HUDEP-2 (cell line): ENCODE results near the gene LPCAT1.

Experiments
- DNase-seq, 76 experiments: peaks; one replicate each; lab custom pipeline; 2025; ENCODE audit not compliant: unreplicated experiment in 76 of 76; lab: John Stamatoyannopoulos, UW

LPCAT1 gene

DNA sequence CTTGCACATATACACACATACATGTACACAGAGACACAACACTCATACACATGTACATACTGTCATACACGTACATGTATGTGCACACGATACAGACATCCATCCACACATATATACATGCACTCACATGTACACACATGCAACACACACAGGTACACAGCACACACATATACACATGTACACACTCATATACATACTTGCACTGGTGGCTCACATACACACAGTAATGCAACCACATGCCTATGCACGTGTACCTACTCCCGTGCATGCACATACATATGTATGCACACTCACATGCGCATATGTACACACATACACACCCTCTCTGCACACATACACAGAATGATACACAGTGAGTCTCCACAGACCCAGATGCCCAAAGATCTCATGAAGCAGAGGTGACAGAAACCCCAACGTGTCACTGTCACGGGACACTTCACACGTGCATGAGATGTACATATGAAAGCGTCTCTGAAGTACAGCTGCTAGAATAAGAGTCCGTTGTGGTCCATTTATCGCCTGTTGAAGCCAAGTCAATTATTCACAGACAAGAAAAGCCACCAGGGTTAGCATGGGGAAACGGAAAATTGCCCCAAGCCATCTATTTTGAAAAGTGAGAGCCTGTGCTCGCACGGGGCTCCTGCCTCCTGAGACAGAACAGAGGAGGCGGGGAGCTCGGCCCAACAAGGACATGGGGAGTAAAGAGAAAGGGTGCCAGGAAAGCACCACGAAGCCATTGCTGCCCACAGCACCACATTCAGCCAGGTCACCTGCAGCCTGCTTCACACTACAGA is 24.9 kb downstream of the LPCAT1 start:
- DNase-seq: no peak

DNA sequence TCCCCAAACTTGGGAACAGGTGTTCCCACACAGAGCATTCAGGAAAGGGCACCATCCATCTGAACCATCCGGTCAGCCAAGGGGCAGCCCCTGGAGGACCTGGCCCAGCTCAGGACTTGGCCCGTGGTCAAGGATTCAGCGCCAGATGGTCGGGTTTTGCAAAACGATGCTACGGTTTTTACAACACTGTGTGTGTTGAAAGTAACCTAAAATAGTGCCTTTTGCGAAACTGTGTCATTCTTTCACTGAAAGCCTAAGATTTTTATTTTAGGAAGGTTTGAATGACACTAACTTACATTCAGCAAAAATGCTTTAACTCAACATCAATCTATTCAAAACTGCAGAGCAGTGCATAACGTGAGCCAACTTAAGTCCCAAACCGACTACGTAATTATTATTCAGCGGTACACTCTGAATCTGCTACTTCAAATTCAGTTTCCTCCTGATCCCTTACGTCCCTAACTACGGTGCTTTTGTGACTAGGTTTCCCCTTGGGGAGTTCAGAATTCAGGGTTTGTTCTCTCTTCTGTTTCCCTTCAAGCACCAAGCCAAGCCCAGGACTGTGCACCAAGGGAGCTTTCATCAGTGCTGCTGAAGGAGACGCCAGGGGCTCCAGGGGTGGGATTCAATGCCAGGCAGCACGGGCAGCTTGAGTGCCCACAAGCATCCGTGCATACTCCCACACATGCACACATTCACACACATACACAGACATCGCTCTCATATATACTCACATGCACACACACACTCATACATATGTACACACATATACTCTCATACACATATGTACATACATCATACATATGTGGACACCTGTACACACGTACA is 25.8 kb downstream of the LPCAT1 start:
- no peak for DNase-seq

DNA sequence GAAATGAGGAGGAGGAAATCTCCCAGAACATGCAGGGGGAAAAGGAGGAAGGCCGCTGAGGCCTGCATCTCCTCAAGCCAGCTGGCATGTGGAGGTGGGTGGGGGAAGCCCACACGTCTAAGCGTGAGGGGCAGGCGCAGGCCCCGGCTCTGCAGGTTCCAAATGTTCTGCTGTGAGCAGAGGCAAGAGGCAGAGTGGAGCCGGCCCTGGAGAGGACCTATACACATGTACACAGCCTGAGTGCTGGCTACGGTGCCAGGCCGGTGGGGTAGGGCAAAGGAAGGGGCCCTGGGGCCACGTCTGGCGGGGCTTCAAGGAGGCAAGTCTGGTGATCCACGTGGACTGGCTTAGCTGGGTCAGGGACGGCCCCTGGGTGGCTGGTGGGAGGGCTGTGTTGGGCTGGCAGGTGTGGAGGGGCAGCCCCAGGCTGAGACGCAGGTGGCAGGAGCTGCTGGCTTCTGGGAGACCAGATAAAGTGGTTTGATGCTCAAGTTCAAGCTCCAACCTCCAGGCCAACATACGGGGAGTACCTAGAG is 26.4 kb downstream of the LPCAT1 start:
- no peak for DNase-seq

DNA sequence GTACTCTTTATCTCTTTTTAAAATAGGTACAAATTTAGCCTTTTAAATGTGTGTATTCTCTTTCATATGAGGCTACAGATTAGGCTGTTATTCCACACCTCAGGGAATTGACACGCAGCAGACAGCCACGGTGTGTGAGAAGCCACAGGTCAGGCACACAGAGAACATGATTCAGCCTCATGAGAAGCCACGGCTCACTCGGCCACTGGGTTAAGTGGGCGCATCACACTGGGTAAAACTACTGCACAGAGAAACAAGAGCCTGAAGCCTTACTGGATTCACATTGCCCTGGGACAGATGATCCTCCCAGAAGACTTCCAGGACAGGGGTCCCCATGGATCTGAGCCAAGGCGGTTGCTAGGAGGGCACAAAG is 28.2 kb downstream of the LPCAT1 start:
- DNase-seq: no peak

DNA sequence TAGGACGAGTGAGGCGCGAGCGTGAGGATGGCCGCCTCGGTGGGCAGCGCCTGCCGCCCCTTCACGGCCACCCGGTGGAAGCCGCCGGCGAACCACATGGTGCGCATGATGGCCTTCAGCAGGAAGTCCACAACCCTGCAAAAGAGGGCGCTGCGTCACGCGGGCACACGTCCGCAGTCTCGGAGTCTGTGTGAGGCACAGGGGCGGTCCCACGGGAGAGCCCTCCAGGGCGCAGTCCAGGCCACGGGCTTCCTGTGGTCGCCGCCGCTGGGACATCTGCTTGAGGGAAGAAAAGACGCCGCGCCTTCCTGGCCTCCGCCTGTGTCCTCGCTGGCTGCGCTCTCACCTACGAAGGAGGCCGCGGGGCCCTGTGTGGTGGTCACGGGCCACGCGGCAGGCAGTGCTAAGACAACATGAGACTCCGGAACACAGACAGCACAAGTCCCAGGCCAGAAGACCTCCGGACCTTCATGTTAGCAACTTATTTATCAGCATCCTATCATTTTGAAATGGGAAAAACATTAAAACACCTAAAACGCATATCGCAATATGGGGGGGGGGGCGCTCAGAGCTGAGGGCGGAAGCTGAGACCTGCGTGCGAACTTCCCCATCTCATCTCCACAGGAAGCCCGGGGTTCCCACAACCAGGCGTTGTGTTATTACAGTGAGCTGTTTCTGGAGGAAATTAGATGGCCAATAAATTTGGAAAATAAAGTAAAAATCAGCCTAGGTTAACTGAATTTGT is 28.8 kb downstream of the LPCAT1 start:
- DNase-seq: no peak

DNA sequence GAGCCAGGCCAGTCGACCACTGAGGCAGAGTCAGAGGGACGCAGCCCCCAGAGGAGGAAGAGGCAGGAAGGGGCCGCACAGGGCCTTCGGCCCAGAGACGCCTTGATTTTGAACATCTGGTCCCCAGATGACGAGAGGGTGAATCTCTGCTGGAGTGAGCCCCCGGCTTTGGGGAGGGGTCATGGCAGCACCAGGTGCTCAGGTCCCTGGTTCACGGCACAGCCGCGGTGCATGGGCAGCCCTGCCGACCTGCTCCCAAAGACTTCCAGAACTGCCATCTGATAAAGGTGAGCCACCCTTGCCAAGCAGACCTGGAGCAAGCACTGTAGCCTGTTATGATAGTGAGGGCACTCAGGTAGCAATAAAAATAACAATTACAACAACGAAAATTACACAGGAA is 29.8 kb downstream of the LPCAT1 start:
- DNase-seq: no peak

DNA sequence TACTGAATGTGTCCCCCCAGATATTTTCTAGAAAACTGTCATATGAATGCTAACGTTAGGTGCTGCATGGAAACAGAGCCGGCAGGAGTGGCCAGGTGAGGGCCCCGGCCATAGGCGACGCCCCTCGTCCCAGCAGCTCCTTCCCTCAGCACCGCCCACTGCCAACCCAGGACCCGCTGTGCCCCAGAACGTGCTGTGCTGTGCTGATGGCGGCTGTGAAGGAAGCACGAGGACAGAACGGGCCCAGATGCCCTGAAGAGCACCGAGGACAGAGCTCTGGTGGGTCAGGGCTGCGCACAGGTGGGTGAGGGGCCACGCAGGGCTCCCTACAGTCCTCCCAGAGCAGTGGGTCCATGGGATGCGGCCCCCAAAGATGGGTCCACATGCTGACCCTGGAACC is 30.3 kb downstream of the LPCAT1 start:
- DNase-seq: no peak

DNA sequence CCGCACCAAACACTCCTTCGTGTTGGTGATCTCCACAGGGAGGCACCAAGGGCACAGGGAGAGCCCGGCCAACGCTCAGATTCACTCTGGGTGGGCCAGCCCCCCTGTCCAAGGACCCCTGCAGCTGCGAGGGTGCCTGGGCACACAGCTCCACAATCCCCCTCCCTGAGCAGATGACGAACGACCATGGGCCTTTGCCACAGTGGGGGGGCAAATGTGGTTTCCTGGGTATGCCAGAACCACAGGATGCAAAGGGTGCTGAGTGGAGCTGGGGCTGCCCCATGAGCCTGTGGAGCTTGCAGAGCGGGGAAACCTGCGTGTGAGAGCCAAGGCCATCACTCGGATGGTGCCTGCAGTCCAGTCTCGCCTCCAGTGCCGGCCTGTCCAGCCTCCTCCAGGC is 31.0 kb downstream of the LPCAT1 start:
- DNase-seq: no peak

DNA sequence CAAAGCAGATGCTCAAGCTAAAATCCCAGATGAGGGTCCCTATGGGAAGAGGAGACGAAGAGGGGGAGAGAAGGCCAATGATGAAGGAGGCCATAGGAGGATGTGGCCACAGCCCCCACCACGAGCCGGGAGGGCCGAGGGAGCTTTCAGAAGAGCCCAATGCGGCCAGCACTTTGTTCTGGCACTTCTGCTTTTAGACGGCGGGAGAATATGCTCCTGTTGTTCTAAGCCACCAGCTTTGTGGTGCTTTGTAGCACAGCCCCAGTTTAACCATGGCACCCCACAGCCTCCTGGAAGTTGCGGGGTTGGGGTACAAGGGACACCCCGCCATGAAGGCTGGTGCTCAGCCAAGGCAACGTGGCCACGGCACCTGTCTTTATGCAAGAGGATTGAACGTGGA is 33.4 kb downstream of the LPCAT1 start:
- no peak for DNase-seq

DNA sequence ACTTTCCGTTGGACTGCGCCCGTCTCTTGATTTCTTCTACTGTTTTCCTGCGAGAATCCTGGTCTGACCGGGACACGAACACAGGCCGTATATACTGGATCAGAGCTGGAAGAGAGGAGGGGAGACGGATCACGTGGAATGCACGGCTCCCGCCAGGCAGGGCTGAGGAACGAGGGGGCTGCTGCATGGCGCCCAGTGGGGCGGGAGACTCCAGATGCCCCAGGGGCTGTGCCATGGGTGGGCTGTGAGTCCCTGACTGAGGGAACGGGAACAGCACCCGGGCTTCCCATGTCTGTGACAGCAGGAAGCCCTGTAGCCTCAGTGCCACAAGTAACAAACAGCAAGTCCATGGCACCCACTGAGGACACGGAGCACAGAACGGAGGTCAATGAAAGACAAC is 34.0 kb downstream of the LPCAT1 start:
- no peak for DNase-seq

DNA sequence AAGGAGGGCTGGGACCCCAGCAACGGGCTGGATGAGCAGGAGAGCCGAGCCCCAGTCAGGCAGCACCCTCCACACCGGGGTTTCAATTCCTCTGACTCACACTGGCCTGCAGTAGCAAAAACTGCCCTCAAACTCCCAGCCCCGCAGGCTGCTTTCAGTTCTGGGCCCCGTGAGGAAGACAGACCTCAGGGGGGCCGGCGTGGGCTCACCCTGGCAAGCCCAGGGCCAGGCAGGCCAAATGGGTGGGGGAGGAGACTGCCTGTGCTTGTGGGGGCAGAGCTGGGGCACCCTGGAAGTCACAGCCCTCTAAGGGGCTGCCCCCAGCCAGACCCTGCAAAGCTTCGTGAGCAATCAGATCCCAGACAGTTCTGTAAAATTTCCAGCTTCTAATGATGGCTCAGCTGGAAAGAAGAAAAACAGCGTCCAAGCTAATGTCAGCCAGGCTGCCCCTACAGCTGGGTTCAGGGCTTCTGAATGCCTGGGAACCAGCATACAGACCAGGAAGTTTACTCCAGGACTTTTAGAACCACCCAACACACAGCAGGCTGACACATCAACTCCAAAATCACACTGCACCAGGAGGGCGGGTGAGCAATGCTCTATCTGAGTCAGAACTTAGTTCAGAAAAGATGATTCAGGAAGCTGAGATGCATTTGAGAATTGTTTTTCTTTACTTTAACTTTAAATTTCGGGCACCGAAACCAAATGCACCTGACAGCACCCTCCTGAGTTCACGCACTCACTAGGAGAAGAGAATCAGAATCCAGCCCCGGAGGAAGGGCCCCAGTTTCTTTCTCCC is 34.7 kb downstream of the LPCAT1 start:
- DNase-seq: no peak

DNA sequence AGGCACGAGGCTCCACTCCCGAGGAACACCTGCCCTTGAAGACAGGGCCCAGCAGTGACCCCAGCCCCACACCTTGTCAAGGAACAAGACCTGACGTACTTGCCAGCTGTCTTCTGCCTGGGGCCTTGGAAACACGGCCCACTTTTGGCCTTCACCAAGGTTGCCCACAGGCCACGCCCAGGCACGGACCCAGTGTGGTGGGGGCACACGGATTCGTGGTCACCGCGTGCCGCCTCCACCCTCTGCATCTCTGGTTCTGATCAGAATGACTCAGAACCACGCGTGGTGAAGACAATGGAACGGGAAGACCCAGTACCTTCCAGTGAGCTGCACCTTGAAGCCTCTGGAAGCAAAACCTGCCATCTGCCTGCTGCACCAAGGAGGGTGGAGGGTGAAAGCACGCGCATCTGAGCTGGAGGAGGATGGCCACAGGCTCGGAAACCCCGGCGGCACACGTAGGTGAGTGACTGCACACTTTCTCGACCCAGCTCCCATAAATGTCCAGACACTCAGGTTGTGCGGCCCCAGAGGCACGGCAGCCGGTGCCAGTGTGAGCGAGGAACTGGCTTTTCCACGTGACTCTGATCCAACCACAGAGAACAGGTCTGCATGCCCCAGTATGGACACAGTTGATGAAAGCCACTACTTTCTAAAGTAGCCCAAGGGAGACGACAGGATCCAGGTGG is 36.5 kb downstream of the LPCAT1 start:
- DNase-seq: no peak

DNA sequence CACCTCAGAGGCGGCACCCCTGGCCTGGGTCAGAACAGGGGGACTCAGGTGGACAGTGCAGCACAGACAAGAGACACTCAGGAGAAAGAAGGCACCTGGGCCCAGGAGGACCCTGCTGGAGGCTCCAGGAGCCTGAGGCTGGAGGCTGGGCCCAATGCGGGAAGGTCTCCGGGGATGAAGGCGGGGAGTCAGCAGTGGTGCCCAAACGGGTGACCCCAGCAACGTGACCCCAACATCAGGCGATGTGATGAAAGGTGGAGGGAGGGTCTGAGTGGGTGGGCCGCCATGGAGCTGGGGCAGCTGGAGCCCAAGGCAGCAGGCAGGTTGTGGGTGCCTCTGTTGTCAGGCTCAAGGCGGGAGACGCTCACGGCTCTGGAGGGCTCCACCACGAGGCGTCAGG is 37.5 kb downstream of the LPCAT1 start:
- DNase-seq: no peak

DNA sequence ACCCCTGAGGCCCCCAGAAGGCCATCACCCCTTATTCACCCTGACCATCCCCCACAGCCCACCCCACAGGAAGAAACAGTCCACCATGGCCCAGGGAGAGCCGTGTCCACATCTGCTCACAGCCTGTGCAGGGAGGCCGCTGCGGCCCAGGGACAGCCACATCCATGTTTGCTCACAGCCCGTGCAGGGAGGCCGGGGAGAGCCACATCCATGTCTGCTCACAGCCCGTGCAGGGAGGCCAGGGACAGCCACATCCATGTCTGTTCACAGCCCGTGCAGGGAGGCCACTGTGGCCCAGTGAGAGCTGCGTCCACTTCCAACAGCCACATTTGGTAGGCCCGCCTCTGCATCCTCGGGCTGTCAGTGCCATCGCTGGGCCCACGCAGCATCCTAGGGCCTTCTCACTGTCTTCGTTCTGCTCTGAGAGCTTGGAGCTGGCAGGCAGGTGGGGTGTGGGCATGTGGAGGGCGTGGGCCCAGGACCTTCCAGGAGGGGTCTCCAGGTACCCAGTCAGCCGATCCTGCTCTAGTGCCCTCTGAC is 38.1 kb downstream of the LPCAT1 start:
- no peak for DNase-seq

DNA sequence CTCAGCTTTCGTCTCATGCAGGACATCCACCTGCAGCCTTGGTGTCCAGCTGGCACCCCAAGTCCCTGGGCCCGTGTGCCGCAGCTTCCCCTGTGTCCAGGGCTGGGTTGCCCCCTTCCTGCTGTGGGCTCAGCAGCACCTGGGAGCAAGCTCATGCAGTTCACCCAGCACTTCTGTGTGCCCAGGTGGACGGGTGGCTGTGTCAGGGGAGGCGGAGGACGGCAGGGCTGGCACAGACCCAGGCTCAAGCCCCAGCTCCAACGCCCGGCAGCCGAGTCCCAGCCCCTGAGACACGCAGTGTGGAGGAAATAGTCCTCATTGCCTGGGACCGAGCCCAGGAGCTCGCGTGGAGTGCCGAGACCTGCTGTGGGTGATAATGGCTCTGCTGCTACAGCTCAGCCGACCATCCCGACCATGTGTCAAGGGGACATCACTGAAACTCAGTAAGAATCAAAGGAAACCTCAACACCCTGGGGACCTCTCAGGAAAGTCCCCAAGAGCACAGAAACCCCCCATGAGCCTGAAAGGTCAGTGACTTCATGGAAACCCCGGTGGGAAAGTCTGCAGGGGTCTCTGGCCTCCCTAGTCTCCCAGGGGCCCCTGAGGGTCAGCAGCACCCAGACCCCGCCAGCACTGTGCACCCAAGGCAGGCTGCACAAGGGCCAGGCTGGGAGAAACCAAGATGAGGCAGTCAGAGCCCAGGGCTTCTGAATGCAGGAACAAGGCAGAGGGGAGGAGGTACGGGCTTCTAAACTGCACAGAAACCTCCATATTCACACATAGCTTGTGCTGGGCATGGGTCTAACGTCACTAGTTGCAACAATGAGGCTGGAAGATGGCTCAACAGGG is 38.8 kb downstream of the LPCAT1 start:
- no peak for DNase-seq

DNA sequence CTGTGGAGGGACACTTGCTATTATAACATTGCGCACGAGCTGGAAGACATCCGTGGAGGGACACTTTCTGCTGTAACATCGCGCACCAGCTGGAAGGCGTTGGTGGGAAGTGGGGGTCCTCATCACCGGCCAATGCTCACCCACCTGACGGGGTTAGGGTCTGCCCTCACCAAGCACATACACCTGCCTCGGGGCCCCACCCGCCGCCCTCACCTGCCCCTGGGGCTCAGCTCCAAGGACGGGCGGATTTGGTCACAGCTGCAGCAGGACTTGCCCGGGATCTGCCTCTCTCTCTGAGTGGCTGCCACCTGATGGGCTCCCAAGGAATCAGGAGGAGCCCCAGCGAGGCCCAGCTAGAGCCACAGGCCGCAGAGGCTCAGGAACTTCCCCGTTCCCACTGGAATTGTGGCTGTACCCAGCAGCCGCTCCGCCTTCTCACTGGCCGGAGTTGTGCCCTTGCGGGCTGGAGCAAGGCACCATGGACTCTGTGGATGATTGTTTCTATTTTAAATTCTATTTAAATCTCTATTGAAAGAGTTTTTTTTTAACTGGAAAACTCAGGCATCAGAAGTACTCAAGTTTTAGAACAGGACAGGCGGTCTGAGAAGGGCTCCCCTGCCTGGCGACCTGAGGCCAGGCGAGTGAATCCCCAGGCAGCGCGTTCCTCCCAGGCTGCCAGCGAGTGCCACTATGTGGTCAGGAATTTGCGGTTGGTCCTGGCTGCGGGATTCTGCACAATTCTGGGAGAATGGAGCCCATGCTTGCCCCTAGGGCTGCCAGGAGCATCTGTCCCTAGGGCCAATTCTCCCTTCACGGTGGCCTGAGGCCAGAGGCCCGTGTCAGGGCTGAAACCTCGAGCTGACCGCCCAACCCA is 39.7 kb downstream of the LPCAT1 start:
- no peak for DNase-seq

DNA sequence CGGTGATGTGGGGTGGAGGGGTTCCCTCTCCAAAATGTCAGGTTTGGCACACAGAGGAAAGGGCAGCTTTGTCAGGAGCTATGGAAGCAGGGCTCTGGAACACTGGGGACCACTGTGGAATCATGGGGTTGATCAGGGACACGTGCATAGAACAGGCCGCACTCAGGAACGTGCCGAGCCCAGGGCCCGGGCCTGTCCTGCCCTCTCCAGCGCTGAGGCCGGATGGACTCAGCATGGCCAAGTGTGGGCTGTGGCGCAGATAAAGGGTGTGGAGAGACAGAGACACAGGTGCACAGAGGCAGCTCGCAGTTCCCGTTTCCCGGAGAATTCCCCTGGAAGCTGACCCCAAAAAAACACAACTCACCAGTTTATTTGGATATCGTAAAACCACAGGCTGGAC is 40.7 kb downstream of the LPCAT1 start:
- no peak for DNase-seq

DNA sequence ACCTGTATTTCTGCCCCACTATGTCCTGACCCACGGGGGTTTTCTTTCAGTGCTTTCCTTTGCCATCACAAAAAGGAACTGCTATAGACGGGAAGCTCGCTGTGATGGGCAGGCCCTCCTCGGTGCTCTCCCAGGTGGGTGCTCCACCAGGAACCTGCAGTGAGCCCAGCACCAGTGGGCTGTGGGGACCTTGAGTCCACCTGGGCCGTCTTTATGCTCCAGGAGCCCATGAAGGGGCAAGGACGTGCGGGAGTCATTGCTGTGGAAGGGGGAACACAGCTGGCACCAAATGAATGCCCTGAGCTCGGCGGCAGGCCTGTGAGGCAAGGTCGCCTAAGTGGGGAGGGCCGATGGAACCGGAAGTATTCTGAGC is 41.8 kb downstream of the LPCAT1 start:
- DNase-seq: no peak
